Body of pancreas (tissue), 4 donors: ENCODE measurements around the gene TIMMDC1.

Experiments used
- CTCF ChIP-seq, 7 experiments: fragments of 450-650 bp in 4 of 7; fragments of 200-600 bp in 3 of 7; sonication (generic) in 3 of 7; IDR thresholded peaks; one replicate each; pipeline ENCODE4 v1.5.1; 2016 to 2019; ENCODE audit warnings: antibody characterized with exemption in 7 of 7
- POLR2A ChIP-seq, 3 donors: fragments of 450-650 bp; IDR thresholded peaks; one replicate each; pipeline ENCODE4 v1.6.1; 2016; ENCODE audit warnings: antibody characterized with exemption in 3 of 3, mild to moderate bottlenecking in 2 of 3

- no peak for TF ChIP-seq CTCF (IDR thresholded peaks at IDR 0.05)
- no peak for TF ChIP-seq POLR2A (IDR thresholded peaks at IDR 0.05)
These were observed 9.1 kb downstream of the TIMMDC1 start for GRCh38 chr3:119507404-119507803.
